Lung microvascular endothelial cell (primary cell): ENCODE results near the gene SPOCK2. TPM values are rescaled to one million over a fixed set of nuclear protein-coding genes. Genes with fewer than 3 reads are reported as not detected.

Experiments
- DNase-seq, 2 donors: peaks; one replicate each; pipeline versions ENCODE4 v3.0.0 to v3.0.0-alpha.2; 2010; ENCODE audit warnings: low read depth in 2 of 2
- total RNA-seq: library from RNA; depleted of rRNA; stranded (reverse); fragments of >200 nt; gene quantifications from 2 replicates; pipeline ENCODE4 v1.2.1, GENCODE V29; 2014

The SPOCK2 gene
- total RNA-seq, 1 donor from 2014 or later = 3.0 TPM

DNA sequence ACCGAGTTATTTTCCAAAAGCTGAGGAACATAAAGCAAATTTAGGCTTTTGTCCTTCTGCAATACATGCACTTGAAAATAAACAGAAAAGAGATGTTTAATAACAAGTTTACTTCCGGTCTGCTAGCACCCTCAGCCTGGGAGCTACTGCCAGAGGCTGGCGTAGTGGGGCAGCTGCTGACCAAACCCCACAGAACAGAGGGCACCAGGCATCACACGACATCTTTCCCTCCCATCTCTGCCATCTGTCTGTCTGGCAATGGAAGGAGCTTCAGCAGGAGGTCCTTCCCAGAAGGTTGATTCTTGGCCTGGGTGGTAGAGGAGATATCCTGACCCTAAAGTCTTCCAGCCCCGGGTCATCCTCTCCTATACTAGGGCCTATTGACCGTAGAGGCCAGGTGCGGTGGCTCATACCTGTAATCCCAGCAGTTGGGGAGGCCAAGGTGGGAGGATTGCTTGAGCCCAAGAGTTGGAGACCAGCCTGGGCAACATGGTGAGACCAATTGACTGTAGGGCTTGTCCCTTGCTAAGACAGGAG, 76.3 kb downstream of the SPOCK2 start:
- no peak for DNase-seq

DNA sequence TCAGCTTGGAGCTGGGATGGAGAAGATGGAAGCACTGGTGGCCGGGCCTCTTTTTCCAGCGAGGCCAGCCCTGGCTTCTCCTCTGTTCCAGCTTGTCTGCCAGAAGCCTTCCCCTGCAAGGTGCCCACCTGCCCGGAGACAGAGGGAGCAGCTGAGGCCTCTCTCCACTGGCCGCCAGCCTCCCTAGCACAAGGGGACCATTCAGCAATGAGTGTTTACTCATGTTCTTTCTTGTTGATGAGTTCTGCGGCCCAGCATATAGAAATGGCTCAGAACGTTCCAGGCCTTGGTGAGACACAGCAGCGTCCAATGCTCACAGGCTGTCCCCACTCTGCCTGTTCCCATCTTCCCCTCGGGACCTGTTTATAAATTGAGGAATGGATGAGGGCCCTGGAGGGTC, 76.9 kb downstream of the SPOCK2 start:
- DNase-seq = no peak

DNA sequence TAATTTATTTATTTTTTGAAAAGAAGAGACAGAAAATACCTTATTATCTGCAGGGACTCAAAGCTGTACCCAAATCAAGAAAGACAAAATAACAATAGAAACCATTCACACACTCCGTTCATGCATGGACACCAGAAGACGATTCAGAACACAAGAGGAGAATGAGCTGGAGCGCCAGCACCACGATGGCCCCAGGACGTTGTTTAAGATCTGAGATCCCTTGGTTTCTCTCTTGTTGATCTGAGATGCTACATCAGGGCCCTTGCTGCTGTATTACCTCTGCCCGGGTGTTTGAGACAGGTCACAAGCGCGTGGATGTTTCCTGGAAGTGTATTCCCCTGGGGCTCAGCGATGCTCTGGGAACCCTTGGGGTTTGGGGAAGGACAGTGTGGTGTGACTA, 77.3 kb downstream of the SPOCK2 start:
- DNase-seq = no peak

DNA sequence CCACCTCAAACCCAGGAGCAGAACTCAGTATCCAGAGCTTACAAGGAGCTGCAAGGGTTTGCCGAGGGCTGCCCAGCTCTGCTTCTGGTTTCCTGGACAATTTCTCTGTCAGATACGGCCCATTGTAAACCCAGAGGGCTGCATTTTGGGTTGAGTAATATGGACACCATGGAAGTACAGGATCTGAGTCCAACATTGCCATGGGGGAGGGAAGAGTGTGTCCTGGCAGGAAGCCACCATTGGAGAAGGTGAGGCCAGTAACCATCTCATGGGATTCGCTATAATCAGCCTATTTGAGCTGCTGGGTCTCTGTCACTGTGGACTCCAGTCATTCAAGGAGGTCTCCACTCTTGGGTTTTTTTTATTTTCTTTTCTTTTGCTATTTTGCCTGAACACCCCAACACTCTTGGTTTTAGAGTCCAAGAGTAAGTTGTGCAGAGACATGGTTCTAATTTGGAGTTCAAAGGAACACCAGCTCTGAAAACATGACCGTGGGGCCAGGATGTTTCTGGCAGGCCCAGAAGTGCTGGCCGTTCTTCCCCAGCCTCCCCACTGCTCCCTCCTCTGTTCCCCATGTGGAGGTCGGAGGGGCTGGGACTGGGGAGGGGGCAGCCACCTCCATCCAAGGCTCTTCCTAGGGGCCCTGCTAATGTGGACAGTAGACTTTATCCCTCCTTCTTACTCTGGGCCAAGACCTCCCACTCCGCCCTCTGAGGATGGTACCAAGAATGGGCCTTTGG, 77.9 kb downstream of the SPOCK2 start:
- no peak for DNase-seq

GRCh38 chr10:72009425-72010081, 78.8 kb downstream of the SPOCK2 start:
- peak; percentile 91 to 92 for DNase-seq

DNA sequence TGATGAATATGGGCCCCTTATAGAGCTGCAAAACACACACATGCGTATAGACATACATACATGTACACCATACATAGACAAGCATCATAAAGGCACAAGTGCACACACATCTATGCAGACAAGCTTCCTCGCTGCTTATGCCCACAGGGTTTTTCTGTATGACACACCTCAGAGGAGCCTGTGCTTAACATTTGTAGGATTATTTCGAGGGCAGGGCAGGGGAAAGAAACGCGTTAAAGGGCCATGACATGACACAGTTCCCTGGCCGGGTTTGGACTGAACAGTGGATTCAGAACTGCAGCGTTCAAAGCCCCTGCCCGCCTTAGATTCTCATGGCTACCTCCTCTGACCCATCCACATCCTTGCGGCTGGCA, 79.3 kb downstream of the SPOCK2 start:
- DNase-seq = no peak

Other genes with a start within 250 kb of the SPOCK2 start
- 493 and 688 TPM in 2 replicates for gene PSAP, start 237.3 kb downstream of the SPOCK2 start, total RNA-seq
- gene CHST3, start 124.2 kb downstream of the SPOCK2 start, total RNA-seq = 5.4 and 6.9 TPM in 2 replicates
- gene ANAPC16, start 127.5 kb upstream of the SPOCK2 start, total RNA-seq = 38.7 and 46.4 TPM in 2 replicates
- gene ASCC1, start 127.7 kb upstream of the SPOCK2 start, total RNA-seq = 21.0 and 22.4 TPM in 2 replicates
- 131 and 178 TPM in 2 replicates for gene DDIT4, start 185.4 kb upstream of the SPOCK2 start, total RNA-seq